IMR-90 (cell line): Measurements from ENCODE around the gene FAM184A.

Source experiments
- CHD1 ChIP-seq: IDR thresholded peaks from 2 replicates; pipeline ENCODE4 v1.6.1; 2012; ENCODE audit warnings: low read depth, low read length, improper control_type of control experiment
- CTCF ChIP-seq: conservative IDR thresholded peaks from 2 replicates; pipeline ENCODE4 v1.5.1; 2012; ENCODE audit warnings: mild to moderate bottlenecking, low read depth, low read length, improper control_type of control experiment
- MAFK ChIP-seq: IDR thresholded peaks from 2 replicates; pipeline ENCODE4 v1.6.1; 2012; ENCODE audit warnings: low read depth, low read length, improper control_type of control experiment
- POLR2A ChIP-seq: IDR thresholded peaks from 2 replicates; pipeline ENCODE4 v1.6.1; 2012; ENCODE audit warnings: mild to moderate bottlenecking, low read depth, low read length
- RAD21 ChIP-seq: IDR thresholded peaks from 2 replicates; pipeline ENCODE4 v1.6.1; 2012; ENCODE audit warnings: low read length, improper control_type of control experiment
- SMC3 ChIP-seq: fragments of 150-350 bp; IDR thresholded peaks from 2 replicates; pipeline ENCODE4 v1.6.1; 2016; ENCODE audit warnings: low read depth, mild to moderate bottlenecking, antibody characterized with exemption, low read length, moderate library complexity

GRCh38 chr6:119102901-119103300 lies 24.4 kb upstream of the FAM184A start:
- TF ChIP-seq CTCF = no peak
- TF ChIP-seq CHD1 = no peak
- TF ChIP-seq POLR2A = no peak
- no peak for TF ChIP-seq RAD21
- TF ChIP-seq MAFK = no peak
- TF ChIP-seq SMC3 = no peak
